ENCODE measurements around the gene SLC49A3.

- TF ChIP-seq POLR2AphosphoS5 (IDR thresholded peaks at IDR 0.05; ENCODE audit: low read depth, low read length) (no peak), REST (IDR thresholded peaks at IDR 0.05; ENCODE audit: insufficient read depth in 1 of 2, low read depth in 2 of 2, low read length in 2 of 2) (no peak), TAF1 (IDR thresholded peaks at IDR 0.05; ENCODE audit: borderline replicate concordance, insufficient read depth, low read length) (no peak)
Observed at GRCh38 chr4:675036-675882, 13.7 kb downstream of the SLC49A3 start.

Measured in PFSK-1 (cell line).